RWPE1 (cell line): ENCODE results near the gene C1QTNF6.

Experiments
- CTCF ChIA-PET: fragments of 350-600 bp; sonication (Branson Sonifier 250); formaldehyde crosslinking; extraction: SDS; loops from one replicate; lab custom pipeline; 2021; lab: Yijun Ruan, JAX
- POLR2A ChIA-PET: fragments of 400-600 bp; formaldehyde crosslinking; extraction: SDS; loops from one replicate; lab custom pipeline; 2020; ENCODE audit warnings: antibody characterized with exemption; ENCODE audit not compliant: low non-redundant PET; lab: Yijun Ruan, JAX
- DNase-seq: peaks from one replicate; pipeline ENCODE4 v3.0.0; 2012; ENCODE audit warnings: low spot score
- H3K27ac ChIP-seq: fragments of 450-650 bp; 2 replicates; pipeline ENCODE4 v1.5.1; 2017
- CTCF ChIP-seq: fragments of 450-650 bp; conservative IDR thresholded peaks from 2 replicates; pipeline ENCODE4 v1.5.1; 2017; ENCODE audit warnings: low read depth, mild to moderate bottlenecking

The C1QTNF6 gene

GRCh38 chr22:37150701-37151100 lies 37.3 kb downstream of the C1QTNF6 start:
- ChIA-PET POLR2A (no interaction called here), CTCF (interaction anchor here (0.9 kb wide), 1 partner anchor 50 kb away, joined by 4 read pairs; no protein-coding TSS in a partner anchor)
- H3K27ac ChIP-seq: no peak overlapping the region
- TF ChIP-seq CTCF: no peak
- DNase-seq: no peak

GRCh38 chr22:37148742-37149665 lies 39.0 kb downstream of the C1QTNF6 start:
- no peak overlapping the region for H3K27ac ChIP-seq

GRCh38 chr22:37148031-37148651 lies 39.9 kb downstream of the C1QTNF6 start:
- no peak for TF ChIP-seq CTCF
- CTCF ChIA-PET: no interaction called here
- POLR2A ChIA-PET: no interaction called here
- DNase-seq: no peak
- no peak overlapping the region for H3K27ac ChIP-seq

More at GRCh38 chr22:37148742-37149665, 39.0 kb downstream of the C1QTNF6 start:
- DNase-seq: no peak
- CTCF ChIA-PET: no interaction called here
- POLR2A ChIA-PET: no interaction called here
- no peak for TF ChIP-seq CTCF

GRCh38 chr22:37147186-37147990 lies 40.7 kb downstream of the C1QTNF6 start:
- ChIA-PET CTCF (no interaction called here), POLR2A (interaction anchor here (0.7 kb wide), 1 partner anchor 50 kb away, joined by 4 read pairs; no protein-coding TSS in a partner anchor)
- TF ChIP-seq CTCF: no peak
- no peak overlapping the region for H3K27ac ChIP-seq
- no peak for DNase-seq

GRCh38 chr22:37146507-37147180 lies 41.4 kb downstream of the C1QTNF6 start:
- H3K27ac ChIP-seq: no peak overlapping the region
- CTCF ChIA-PET: no interaction called here
- no peak for DNase-seq
- no peak for TF ChIP-seq CTCF
- POLR2A ChIA-PET: interaction anchor here (0.7 kb wide), 1 partner anchor 50 kb away, joined by 4 read pairs; no protein-coding TSS in a partner anchor

- no peak for DNase-seq
- CTCF ChIA-PET: interaction anchor here (0.6 kb wide), 1 partner anchor 32 kb away, joined by 3 read pairs; no protein-coding TSS in a partner anchor
- TF ChIP-seq CTCF: no peak
- POLR2A ChIA-PET: no interaction called here
- H3K27ac ChIP-seq: no peak overlapping the region
These were observed 42.0 kb downstream of the C1QTNF6 start for GRCh38 chr22:37146051-37146385.
